ENCODE measurements around the gene ACTN4.

The ACTN4 gene

GRCh38 chr19:38780443-38780842 lies 133.0 kb downstream of the ACTN4 start:
- no peaks in the 10 kb centered on the region for H4K20me1 ChIP-seq (ENCODE audit: insufficient read depth, low read length)
- ATAC-seq (ENCODE audit: insufficient read depth, low read depth) (no peak), DNase-seq (no peak)
- no peaks in the 10 kb centered on the region for H3K9me3 ChIP-seq (ENCODE audit: insufficient read depth, low read length, severe bottlenecking)
- no peak overlapping the region for H3K4me2 ChIP-seq (ENCODE audit: insufficient read depth, low read length)
- H3K79me2 ChIP-seq (ENCODE audit: insufficient read depth, low read length): no peaks in the 10 kb centered on the region
- H3K27me3 ChIP-seq (ENCODE audit: insufficient read depth, low read length, poor library complexity): peaks cover 7% of the 10 kb centered on the region
- H2AFZ ChIP-seq (ENCODE audit: low read depth, low read length): no peak overlapping the region
- no peak overlapping the region for H3K9ac ChIP-seq (ENCODE audit: low read depth, low read length)
- no peaks in the 10 kb centered on the region for H3K36me3 ChIP-seq (ENCODE audit: insufficient read depth, low read length)
- no peak overlapping the region for H3K4me3 ChIP-seq (ENCODE audit: low read depth in 1 of 2, low read length in 2 of 2)
- H3K27ac ChIP-seq (ENCODE audit: low read length): no peak overlapping the region
- H3K4me1 ChIP-seq (ENCODE audit: insufficient read depth, low read length): no peaks in the 10 kb centered on the region
- TF ChIP-seq, protein P1, sequence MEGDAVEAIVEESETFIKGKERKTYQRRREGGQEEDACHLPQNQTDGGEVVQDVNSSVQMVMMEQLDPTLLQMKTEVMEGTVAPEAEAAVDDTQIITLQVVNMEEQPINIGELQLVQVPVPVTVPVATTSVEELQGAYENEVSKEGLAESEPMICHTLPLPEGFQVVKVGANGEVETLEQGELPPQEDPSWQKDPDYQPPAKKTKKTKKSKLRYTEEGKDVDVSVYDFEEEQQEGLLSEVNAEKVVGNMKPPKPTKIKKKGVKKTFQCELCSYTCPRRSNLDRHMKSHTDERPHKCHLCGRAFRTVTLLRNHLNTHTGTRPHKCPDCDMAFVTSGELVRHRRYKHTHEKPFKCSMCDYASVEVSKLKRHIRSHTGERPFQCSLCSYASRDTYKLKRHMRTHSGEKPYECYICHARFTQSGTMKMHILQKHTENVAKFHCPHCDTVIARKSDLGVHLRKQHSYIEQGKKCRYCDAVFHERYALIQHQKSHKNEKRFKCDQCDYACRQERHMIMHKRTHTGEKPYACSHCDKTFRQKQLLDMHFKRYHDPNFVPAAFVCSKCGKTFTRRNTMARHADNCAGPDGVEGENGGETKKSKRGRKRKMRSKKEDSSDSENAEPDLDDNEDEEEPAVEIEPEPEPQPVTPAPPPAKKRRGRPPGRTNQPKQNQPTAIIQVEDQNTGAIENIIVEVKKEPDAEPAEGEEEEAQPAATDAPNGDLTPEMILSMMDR (IDR thresholded peaks at IDR 0.05; ENCODE audit: borderline replicate concordance, extremely low read depth, low read length, poor library complexity, severe bottlenecking): no peak
- TF ChIP-seq EZH2 (IDR thresholded peaks at IDR 0.05; ENCODE audit: borderline replicate concordance, low read depth, low read length, severe bottlenecking): no peak

- ATAC-seq (ENCODE audit: insufficient read depth, low read depth) (no peak), DNase-seq (no peak)
- Histone ChIP-seq H3K4me1 (ENCODE audit: insufficient read depth, low read length) (no peaks in the 10 kb centered on the region), H3K27me3 (ENCODE audit: insufficient read depth, low read length, poor library complexity) (peaks cover 7% of the 10 kb centered on the region), H4K20me1 (ENCODE audit: insufficient read depth, low read length) (no peaks in the 10 kb centered on the region), H3K4me2 (ENCODE audit: insufficient read depth, low read length) (no peak overlapping the region), H3K4me3 (ENCODE audit: low read depth in 1 of 2, low read length in 2 of 2) (no peak overlapping the region), H3K79me2 (ENCODE audit: insufficient read depth, low read length) (no peaks in the 10 kb centered on the region), H3K36me3 (ENCODE audit: insufficient read depth, low read length) (no peaks in the 10 kb centered on the region), H2AFZ (ENCODE audit: low read depth, low read length) (no peak overlapping the region), H3K27ac (ENCODE audit: low read length) (no peak overlapping the region), H3K9me3 (ENCODE audit: insufficient read depth, low read length, severe bottlenecking) (no peaks in the 10 kb centered on the region), H3K9ac (ENCODE audit: low read depth, low read length) (no peak overlapping the region)
- TF ChIP-seq, protein P1 (IDR thresholded peaks at IDR 0.05; ENCODE audit: borderline replicate concordance, extremely low read depth, low read length, poor library complexity, severe bottlenecking): no peak
- no peak for TF ChIP-seq EZH2 (IDR thresholded peaks at IDR 0.05; ENCODE audit: borderline replicate concordance, low read depth, low read length, severe bottlenecking)
These were observed 133.6 kb downstream of the ACTN4 start for GRCh38 chr19:38781058-38781457.

All from DND-41 (cell line).